Right lobe of liver (tissue), 6 donors: ENCODE data around the gene VSTM2B. TPM values are rescaled to one million over a fixed set of nuclear protein-coding genes. Genes with fewer than 3 reads are reported as not detected.

Experiments used
- ATAC-seq, 4 donors: fragments of 200-7000 bp; cut with Tn5 transposase; one replicate each; pipeline ENCODE4 v1.9.1; 2020; ENCODE audit warnings: mild to moderate bottlenecking in 4 of 4, moderate library complexity in 4 of 4
- DNase-seq, 3 donors: peaks; one replicate each; pipeline ENCODE4 v3.0.0-alpha.2; 2020
- H3K27ac ChIP-seq, 3 donors: fragments of 200-600 bp; one replicate each; pipeline ENCODE4 v1.8.0; 2022
- H3K27me3 ChIP-seq, 2 donors: fragments of 200-600 bp; one replicate each; pipeline ENCODE4 v1.8.0; 2022
- H3K36me3 ChIP-seq, 4 donors: fragments of 200-600 bp; sonication (generic) in 1 of 4; one replicate each; pipeline versions ENCODE4 v1.5.1 to v1.8.0; 2017 to 2022; ENCODE audit warnings: control low read depth in 1 of 4
- H3K4me1 ChIP-seq, 4 donors: fragments of 200-600 bp; sonication (generic) in 1 of 4; one replicate each; pipeline versions ENCODE4 v1.5.1 to v1.8.0; 2017 to 2022; ENCODE audit warnings: control low read depth in 1 of 4
- H3K4me3 ChIP-seq, 3 donors: fragments of 200-600 bp; one replicate each; pipeline ENCODE4 v1.8.0; 2022
- H3K9me3 ChIP-seq, 4 donors: fragments of 200-600 bp; sonication (generic) in 1 of 4; one replicate each; pipeline versions ENCODE4 v1.5.1 to v1.8.0; 2017 to 2022; ENCODE audit warnings: control low read depth in 1 of 4
- POLR2A ChIP-seq: fragments of 450-650 bp; IDR thresholded peaks from one replicate; pipeline ENCODE4 v1.6.1; 2017; ENCODE audit warnings: antibody characterized with exemption, mild to moderate bottlenecking
- WGBS: methylation state at CpG from one replicate; pipeline ENCODE4 v1.1.6; 2018; ENCODE audit warnings: low coverage, low lambda C conversion rate; ENCODE audit not compliant: insufficient coverage; ENCODE audit errors: missing lambda C conversion rate; 5-methylcytosine and 5-hydroxymethylcytosine counted together
- intact Hi-C, 2 donors: fragments of 100-400 bp; cut with DNase I; formaldehyde crosslinking; loops; one replicate each; pipeline versions ENCODE4 v1.11.2 to v1.14.1; 2022
- total RNA-seq, 6 experiments: library from RNA; depleted of rRNA in 2 of 6; stranded (reverse); fragments of >200 nt in 2 of 6; fragmentation: NEBNext Ultra II Directional in 3 of 6; extraction: Animal tissue kit (Norgen Biotek cat#: 25700) in 3 of 6; gene quantifications; one replicate each; pipeline versions ENCODE4 v1.1.0 to v1.2.4, GENCODE V29; 2016 to 2023
- TF ChIP-seq, protein P1 (sequence below), 4 donors: fragments of 200-600 bp in 3 of 4; fragments of 450-650 bp in 1 of 4; IDR thresholded peaks; one replicate each; pipeline versions ENCODE4 v1.5.1 to v1.8.0; 2016 to 2022; ENCODE audit warnings: antibody characterized with exemption in 4 of 4, mild to moderate bottlenecking in 2 of 4
- donor health status: DM: no; HTN: yes; CAD: no.
- donor health status: DM: no; HTN: no; CAD: no.
- donor health status: DM: no; HTN: no; CAD: no.
- donor health status: DM: no; HTN: yes; CAD: no.
- donor health status: DM: no; HTN: yes; CAD: no.

VSTM2B gene
- total RNA-seq, 6 experiments from 2014 or later: not detected

- Histone ChIP-seq H3K9me3 (no peaks in the 10 kb centered on the region), H3K27ac (no peak overlapping the region), H3K4me3 (no peak overlapping the region), H3K27me3 (no peaks in the 10 kb centered on the region), H3K36me3 (peaks cover 0 to 33% (median 11%) of the 10 kb centered on the region in 4 donors), H3K4me1 (peaks cover 0 to 29% (median 9%) of the 10 kb centered on the region in 4 donors)
- intact Hi-C loops: loop anchor here (10.0 kb wide), 1 partner anchor 65 kb away; no protein-coding TSS in a partner anchor
- ATAC-seq (no peak), DNase-seq (peak in 1 of 3 donors; percentile 35)
- TF ChIP-seq, protein P1, sequence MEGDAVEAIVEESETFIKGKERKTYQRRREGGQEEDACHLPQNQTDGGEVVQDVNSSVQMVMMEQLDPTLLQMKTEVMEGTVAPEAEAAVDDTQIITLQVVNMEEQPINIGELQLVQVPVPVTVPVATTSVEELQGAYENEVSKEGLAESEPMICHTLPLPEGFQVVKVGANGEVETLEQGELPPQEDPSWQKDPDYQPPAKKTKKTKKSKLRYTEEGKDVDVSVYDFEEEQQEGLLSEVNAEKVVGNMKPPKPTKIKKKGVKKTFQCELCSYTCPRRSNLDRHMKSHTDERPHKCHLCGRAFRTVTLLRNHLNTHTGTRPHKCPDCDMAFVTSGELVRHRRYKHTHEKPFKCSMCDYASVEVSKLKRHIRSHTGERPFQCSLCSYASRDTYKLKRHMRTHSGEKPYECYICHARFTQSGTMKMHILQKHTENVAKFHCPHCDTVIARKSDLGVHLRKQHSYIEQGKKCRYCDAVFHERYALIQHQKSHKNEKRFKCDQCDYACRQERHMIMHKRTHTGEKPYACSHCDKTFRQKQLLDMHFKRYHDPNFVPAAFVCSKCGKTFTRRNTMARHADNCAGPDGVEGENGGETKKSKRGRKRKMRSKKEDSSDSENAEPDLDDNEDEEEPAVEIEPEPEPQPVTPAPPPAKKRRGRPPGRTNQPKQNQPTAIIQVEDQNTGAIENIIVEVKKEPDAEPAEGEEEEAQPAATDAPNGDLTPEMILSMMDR (IDR thresholded peaks at IDR 0.05): no peak
- no peak for TF ChIP-seq POLR2A
- 50% methylated on average over 1 of the region's 22 CpGs for WGBS
These were observed 84.4 kb downstream of the VSTM2B start for GRCh38 chr19:29610213-29610573.

DNA sequence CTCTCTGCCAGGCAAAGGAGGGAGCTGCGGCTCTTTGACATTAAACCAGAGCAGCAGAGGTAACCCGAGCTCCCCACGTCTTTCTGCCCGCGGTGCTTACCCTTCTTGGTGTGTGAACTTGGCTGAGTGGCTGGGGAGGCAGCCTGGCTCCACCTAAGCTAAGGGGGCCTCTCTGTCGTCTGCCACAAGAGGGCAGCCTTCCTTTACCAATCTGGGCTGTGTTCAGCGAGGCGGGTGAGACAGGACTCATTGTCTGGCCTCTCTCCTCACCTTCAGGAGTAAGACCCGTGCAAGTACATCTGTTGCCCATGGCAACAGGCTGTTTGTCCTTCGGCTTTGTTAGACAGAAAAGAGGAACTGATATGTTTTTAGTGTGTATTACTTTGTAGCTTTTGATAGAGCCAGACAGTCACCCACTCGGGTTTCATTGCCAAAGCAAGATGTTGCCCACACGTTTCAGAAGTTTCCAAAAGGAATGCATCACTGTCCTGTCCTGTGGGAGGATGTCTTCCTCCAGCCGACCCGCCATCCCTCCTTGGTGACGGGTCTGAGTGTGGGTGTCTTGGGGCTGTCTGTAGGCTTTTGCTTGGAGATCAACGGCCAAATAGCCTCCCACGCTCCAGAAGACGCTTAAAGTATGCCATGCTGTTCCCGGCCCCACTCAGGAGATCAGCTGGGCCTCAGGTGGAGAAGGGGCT is 84.9 kb downstream of the VSTM2B start:
- H3K27me3 ChIP-seq: no peaks in the 10 kb centered on the region
- no peaks in the 10 kb centered on the region for H3K9me3 ChIP-seq
- intact Hi-C loops: loop anchor here (10.0 kb wide), 1 partner anchor 64 kb away; no protein-coding TSS in a partner anchor
- ATAC-seq: peak; percentile 71 to 81 (median 76)
- H3K4me1 ChIP-seq: peaks cover 0 to 28% (median 10%) of the 10 kb centered on the region in 4 donors
- no peak overlapping the region for H3K4me3 ChIP-seq
- peak; percentile 81 to 83 (median 82) for DNase-seq
- H3K36me3 ChIP-seq: peaks cover 0 to 33% (median 12%) of the 10 kb centered on the region in 4 donors
- no peak overlapping the region for H3K27ac ChIP-seq
- TF ChIP-seq, protein P1 (IDR thresholded peaks at IDR 0.05): peak; percentile 81 to 96 (median 91)
- TF ChIP-seq POLR2A: no peak
- WGBS: 22% methylated on average over 8 of the region's 19 CpGs

- no peak overlapping the region for H3K27ac ChIP-seq
- peaks cover 0 to 33% (median 13%) of the 10 kb centered on the region in 4 donors for H3K36me3 ChIP-seq
- DNase-seq (peak in 1 of 3 donors; percentile 10), ATAC-seq (no peak)
- intact Hi-C loops: loop anchor here (10.0 kb wide), 1 partner anchor 63 kb away; no protein-coding TSS in a partner anchor
- no peaks in the 10 kb centered on the region for H3K27me3 ChIP-seq
- H3K4me3 ChIP-seq: no peak overlapping the region
- H3K4me1 ChIP-seq: peaks cover 0 to 22% (median 10%) of the 10 kb centered on the region in 4 donors
- WGBS: no CpG with 5 or more reads among the region's 9 CpGs
- H3K9me3 ChIP-seq: no peaks in the 10 kb centered on the region
- no peak for TF ChIP-seq POLR2A
- TF ChIP-seq, protein P1 (IDR thresholded peaks at IDR 0.05): no peak
These were observed 86.3 kb downstream of the VSTM2B start for GRCh38 chr19:29612121-29612520.

- intact Hi-C loops: loop anchor here (10.0 kb wide), 1 partner anchor 62 kb away; no protein-coding TSS in a partner anchor
- peaks cover 0 to 33% (median 13%) of the 10 kb centered on the region in 4 donors for H3K36me3 ChIP-seq
- H3K9me3 ChIP-seq: no peaks in the 10 kb centered on the region
- H3K27me3 ChIP-seq: no peaks in the 10 kb centered on the region
- no peak overlapping the region for H3K4me3 ChIP-seq
- peaks cover 0 to 22% (median 10%) of the 10 kb centered on the region in 4 donors for H3K4me1 ChIP-seq
- no peak overlapping the region for H3K27ac ChIP-seq
- 92% methylated on average over 7 of the region's 21 CpGs for WGBS
- ATAC-seq: no peak
- TF ChIP-seq POLR2A: no peak
- TF ChIP-seq, protein P1 (IDR thresholded peaks at IDR 0.05): no peak
- DNase-seq: no peak
These were observed 87.2 kb downstream of the VSTM2B start for GRCh38 chr19:29612801-29613595.
